ENCODE results near the gene EGR1. TPM values are rescaled to one million over a fixed set of nuclear protein-coding genes. Genes with fewer than 3 reads are reported as not detected.

Gene EGR1
- total RNA-seq, 1 experiment from 2014 or later = 83.3 TPM

- H3K27me3 Mint-ChIP-seq (ENCODE audit: low read depth) = no peaks in the 10 kb centered on the region
- peaks cover 15 to 20% of the 10 kb centered on the region in 2 experiments for H3K4me1 Mint-ChIP-seq
- no peak overlapping the region for H4K91ac ChIP-seq (ENCODE audit: insufficient read length, low read depth, low read length)
- H2AFZ ChIP-seq (ENCODE audit: low read length) = no peak overlapping the region
- H3K4me3 Mint-ChIP-seq = no peak overlapping the region
- H3K4me1 ChIP-seq (ENCODE audit: insufficient read depth, low read length) = no peaks in the 10 kb centered on the region
- H2BK15ac ChIP-seq (ENCODE audit: low read depth, low read length) = no peak overlapping the region
- no peak overlapping the region for H2BK120ac ChIP-seq (ENCODE audit: low read depth, low read length, poor library complexity, severe bottlenecking)
- no CpG with 5 or more reads among the region's 4 CpGs for WGBS (ENCODE audit: extremely low coverage, insufficient read length, low lambda C conversion rate)
- H2BK12ac ChIP-seq (ENCODE audit: insufficient read length, low read depth, low read length) = no peak overlapping the region
- H3K79me2 ChIP-seq (ENCODE audit: insufficient read depth, low read length) = no peaks in the 10 kb centered on the region
- no peaks in the 10 kb centered on the region for H3K27me3 ChIP-seq (ENCODE audit: insufficient read depth, low read length)
- no peak for TF ChIP-seq CTCF (conservative IDR thresholded peaks at IDR 0.05)
- H3K56ac ChIP-seq (ENCODE audit: insufficient read length, low read depth, low read length) = no peak overlapping the region
- H3K9me3 ChIP-seq (ENCODE audit: control insufficient read depth, low read depth, low read length) = no peaks in the 10 kb centered on the region
- H3K18ac ChIP-seq (ENCODE audit: insufficient read length, low read depth, low read length) = no peak overlapping the region
- no peak overlapping the region for H3K4me2 ChIP-seq (ENCODE audit: insufficient read depth, insufficient read length, low read length)
- DNase-seq = no peak
- no peak overlapping the region for H3T11ph ChIP-seq (ENCODE audit: low read length)
- no peak overlapping the region for H3K14ac ChIP-seq (ENCODE audit: insufficient read depth, low read length)
- H3K23me2 ChIP-seq (ENCODE audit: insufficient read length, low read depth, low read length, poor library complexity, severe bottlenecking) = no peaks in the 10 kb centered on the region
- no peaks in the 10 kb centered on the region for H3K36me3 Mint-ChIP-seq (ENCODE audit: insufficient read depth in 1 of 3, low read depth in 3 of 3)
- H3K79me1 ChIP-seq (ENCODE audit: insufficient read depth, low read depth, low read length, poor library complexity, severe bottlenecking) = no peaks in the 10 kb centered on the region
- no peak overlapping the region for H3K27ac ChIP-seq (ENCODE audit: insufficient read length, low read depth, low read length)
- no peak overlapping the region for H2AK5ac ChIP-seq (ENCODE audit: insufficient read length, low read length)
- H3K9ac ChIP-seq (ENCODE audit: extremely low read depth, insufficient read length, low read length) = no peak overlapping the region
- H4K5ac ChIP-seq (ENCODE audit: insufficient read length, low read depth, low read length) = no peak overlapping the region
- no peaks in the 10 kb centered on the region; a peak in 1 of 5 replicates for H3K9me3 Mint-ChIP-seq
- H3K23ac ChIP-seq (ENCODE audit: insufficient read length, low read depth, low read length) = no peak overlapping the region
- H3K4ac ChIP-seq (ENCODE audit: low read depth, low read length) = no peak overlapping the region
- H4K20me1 ChIP-seq (ENCODE audit: control insufficient read depth, insufficient read depth, insufficient read length) = no peaks in the 10 kb centered on the region
- no peak overlapping the region for H2BK5ac ChIP-seq (ENCODE audit: insufficient read length, low read length)
- H3K27ac Mint-ChIP-seq = no peak overlapping the region
- H2BK20ac ChIP-seq (ENCODE audit: low read depth, low read length, poor library complexity, severe bottlenecking) = no peak overlapping the region
- no peak overlapping the region for H4K8ac ChIP-seq (replicated peaks; ENCODE audit: insufficient read length, low read depth, low read length)
These were observed 33.1 kb downstream of the EGR1 start for GRCh38 chr5:138498376-138498775.
